ENCODE results near the gene SPAG6. TPM values are rescaled to one million over a fixed set of nuclear protein-coding genes. Genes with fewer than 3 reads are reported as not detected.
"Not testable (repeated sequence)": the region's sequence is repeated elsewhere in the genome, so short reads cannot be mapped to it uniquely, and the experiment has no call there.

Gene SPAG6
- polyA plus RNA-seq, 3 donors: 0.75 to 1.1 (median 0.92) TPM

DNA sequence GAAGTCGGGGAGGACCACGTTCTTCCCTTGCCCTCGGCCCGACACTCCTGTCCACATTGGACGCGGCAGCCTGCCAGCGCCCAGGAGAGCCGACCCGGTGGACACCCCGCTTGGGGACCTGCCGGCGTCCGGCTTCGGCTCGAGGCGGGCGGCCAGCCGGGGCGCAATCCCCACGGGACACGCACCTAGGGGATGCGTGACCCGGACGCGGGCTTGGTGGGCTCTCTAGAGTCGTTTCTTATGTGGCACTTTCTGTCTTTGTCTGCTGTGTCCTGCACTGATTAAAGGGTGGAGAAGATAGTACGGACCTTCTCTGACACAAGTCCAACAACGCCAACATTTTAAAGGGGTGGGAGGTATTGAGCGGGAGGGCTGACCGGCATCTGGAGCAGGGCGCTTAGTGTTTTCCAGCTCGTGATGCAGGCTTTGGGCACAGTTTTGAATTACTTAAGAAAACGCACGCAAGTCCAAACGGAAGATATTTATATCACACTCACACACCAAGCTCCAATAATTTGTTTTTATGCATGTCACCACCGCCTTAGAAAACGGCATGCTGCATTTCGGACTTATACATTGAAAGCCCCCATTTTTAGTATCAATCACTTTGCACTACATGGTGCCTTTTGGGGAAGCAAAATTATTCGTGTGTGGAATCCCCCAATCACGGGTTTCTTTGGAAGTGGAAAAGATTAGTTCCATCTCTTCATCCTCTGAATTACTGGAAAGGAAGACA, 3.9 kb upstream of the SPAG6 start:
- no peak for DNase-seq (ENCODE audit: low read depth in 3 of 3, low spot score in 2 of 3)

DNA sequence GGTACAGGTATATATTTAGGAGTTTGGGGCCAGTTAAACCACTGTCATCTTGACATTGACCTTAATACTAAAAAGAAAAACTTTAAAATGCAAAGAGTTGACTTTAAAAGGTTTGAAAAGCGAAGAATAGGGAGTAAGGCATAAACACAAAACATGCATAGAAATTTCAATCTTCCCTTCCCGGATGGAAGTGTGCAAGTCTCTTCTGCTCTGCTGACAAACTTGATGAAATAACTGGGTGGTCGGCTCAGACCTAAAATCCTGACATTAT, 3.4 kb upstream of the SPAG6 start:
- DNase-seq (ENCODE audit: low read depth in 3 of 3, low spot score in 2 of 3): no peak

DNA sequence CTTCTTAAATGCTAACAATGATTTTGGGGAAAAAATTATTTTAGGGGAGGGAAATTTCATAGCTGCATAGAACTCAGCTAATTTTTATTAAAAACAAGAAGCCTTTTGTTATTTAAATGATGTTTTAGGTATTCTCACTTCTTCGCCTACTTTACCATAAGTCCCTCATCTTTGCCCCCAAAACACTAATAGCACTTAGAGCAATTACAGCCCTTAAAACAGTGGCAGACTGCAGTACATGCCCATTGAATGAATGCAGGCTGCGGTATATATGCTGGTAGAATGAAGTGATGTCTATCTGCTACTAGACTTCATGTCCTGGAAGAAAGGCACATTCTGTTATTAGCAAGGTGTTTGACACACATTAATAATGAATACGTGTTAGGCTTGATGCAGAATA, 2.9 kb upstream of the SPAG6 start:
- DNase-seq (ENCODE audit: low read depth in 3 of 3, low spot score in 2 of 3): no peak

DNA sequence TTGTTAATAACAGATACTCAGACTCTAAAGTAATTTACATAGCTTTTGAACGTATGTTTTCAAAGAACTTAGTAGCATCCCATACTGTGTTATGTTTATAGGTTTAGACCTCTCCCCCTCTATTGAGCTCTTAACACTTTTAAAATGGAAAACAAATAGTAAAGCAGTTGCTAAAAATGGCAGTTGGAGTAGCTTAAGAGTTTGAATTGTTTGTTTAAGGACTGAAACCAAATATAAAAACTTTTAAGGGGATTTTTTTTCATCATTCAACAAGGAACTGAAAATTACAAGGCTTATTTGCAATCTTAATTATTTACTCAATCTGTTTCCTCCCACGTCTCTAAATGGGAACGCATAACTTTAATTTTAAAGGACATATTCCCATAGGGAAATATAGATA, 1.6 kb upstream of the SPAG6 start:
- no peak for DNase-seq (ENCODE audit: low read depth in 3 of 3, low spot score in 2 of 3)

DNA sequence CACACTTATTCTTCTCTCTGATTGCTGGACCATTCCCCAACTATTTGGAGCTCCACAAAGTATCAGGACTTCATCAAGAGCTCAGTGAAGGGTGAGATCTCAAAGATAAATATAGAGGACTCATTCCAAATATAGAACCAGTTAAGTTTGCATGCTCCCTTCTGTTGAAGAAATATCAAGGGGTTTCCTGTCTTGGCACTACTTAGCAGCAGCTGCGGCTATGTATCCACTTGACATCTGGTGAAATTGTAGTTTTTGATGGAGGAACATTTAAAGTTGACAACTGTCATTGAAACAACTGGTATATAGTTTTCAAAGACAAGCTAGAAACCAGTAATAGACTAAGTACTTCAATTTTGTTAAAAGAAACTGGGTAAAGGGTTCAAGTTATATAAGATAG, 1.0 kb upstream of the SPAG6 start:
- DNase-seq (ENCODE audit: low read depth in 3 of 3, low spot score in 2 of 3): no peak

DNA sequence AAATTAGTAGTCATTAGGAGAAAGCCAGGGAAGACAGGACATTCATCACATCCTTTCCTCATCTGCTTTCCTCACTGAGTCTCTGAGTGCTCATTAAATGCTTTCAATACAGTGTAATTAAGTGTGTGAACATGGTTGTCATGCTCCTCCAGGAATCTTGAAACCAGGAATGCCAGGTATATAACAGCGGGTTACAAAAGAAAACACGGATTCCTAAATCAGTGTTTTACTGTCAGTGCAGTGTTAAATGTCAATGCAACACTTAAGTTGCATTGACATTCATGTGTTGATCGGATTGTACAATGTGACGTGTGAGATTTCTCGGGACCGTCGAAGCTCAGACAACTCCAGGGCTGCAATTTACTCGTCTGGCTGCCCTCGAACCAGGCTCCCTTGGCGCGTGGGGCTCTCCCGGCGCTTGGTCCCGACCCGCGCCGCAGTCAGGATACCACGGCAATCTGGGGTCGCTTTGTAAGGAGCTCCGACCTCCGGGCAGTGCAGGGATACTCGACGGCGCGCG, 455 bp upstream of the SPAG6 start:
- DNase-seq (ENCODE audit: low read depth in 3 of 3, low spot score in 2 of 3): no peak

DNA sequence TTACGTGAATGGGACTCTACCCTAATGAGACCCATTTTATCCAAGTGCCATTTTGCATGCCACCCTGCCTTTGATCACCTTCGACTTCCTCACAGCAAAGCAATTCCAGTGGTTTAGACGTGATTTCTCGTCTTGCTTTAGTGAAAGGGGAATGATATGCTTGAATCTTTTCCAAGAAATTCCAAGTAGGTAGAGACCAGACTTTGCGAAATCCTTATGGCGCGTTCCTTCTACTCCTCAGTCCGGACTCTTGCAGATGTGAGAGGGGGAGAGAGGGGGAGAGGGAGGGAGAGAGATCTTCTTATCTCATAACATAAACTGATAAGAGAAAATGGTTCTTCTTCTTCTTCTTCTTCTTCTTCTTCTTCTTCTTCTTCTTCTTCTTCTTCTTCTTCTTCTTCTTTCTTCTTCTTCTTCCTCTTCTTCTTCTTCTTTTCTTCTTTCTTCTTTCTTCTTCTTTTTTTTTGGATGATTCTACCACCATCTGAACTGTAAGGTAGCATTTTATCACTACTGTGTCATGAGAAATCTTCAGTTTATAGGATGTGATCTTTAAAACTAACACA, 883 bp downstream of the SPAG6 start:
- DNase-seq (ENCODE audit: low read depth in 3 of 3, low spot score in 2 of 3): no peak

DNA sequence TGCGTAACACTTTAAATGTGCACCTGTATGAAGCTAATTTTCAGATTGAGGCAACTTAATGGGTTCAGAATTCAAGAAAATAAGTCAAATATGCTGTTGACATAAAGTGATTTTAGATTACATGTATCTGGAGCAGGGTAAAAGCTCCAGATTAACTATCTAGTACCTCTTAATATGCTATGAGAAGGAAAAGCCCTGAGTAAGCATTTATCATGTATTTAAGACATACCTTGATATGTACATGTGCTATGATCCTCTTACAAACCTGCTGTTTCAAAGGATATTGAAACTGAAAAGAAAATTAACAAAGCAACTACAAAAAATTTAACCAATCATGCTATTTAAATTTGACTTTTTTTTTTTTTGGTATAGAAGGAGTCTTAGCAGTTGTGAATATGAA, 4.5 kb downstream of the SPAG6 start:
- DNase-seq (ENCODE audit: low read depth in 3 of 3, low spot score in 2 of 3): no peak

DNA sequence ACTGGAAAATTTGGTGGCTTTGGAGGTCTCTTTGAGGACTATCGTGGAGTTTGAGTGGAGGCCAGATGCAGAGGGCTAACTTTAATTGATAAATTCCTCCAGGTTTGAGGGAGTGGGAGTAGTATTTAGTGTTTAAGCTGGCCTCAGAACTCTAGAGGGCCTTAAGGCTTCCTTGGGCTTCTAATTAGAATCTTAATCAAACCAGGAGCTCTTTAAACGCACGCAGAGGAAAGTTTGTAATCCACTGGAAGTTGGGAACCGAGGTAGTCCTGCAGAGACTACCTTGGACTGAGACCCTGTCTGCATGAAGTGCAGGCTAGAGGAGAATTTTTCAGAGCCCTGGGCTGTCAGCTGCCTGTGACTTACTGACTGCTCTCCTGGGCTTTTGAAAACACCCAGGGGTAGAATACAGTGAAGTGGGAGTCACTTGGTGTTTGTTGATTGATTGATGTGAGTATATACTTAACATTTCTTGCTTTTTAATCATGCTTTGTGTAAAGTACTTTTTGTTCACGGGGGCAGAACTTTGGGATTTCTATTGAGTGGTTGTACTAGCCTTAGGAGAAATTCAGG, 5.9 kb downstream of the SPAG6 start:
- DNase-seq (ENCODE audit: low read depth in 3 of 3, low spot score in 2 of 3): no peak

DNA sequence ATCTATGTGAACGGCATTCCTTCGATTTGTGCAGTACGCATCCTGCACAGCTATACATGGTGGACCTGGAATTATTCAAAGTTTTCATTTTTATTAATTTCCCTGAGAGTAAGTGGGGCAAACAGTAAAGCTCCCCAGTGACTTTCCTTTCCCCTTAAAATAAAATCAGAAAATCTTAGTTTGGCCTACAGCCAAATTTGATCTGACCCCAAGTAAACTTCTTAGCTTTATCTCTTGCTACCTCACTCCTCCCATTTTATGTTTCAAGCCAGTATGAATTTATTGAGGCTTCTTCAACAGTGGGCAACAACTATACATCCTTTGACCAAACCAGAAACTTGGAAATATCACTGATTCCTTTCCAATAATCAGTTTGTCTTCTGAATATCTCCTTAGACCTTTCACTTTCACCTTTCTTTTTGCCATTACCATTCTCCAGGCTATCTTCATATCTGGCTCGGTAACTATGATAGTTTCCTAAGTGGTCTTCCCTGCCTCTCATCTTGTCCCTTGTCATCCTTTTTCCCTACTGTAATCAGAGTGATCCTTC, 11.1 kb downstream of the SPAG6 start:
- no peak for DNase-seq (ENCODE audit: low read depth in 3 of 3, low spot score in 2 of 3)

DNA sequence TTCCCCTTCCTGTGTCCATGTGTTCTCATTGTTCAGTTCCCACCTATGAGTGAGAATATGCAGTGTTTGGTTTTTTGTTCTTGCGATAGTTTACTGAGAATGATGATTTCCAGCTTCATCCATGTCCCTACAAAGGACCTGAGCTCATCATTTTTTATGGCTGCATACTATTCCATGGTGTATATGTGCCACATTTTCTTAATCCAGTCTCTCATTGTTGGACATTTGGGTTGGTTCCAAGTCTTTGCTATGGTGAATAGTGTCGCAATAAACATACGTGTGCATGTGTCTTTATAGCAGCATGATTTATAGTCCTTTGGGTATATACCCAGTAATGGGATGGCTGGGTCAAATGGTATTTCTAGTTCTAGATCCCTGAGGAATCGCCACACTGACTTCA, 12.5 kb downstream of the SPAG6 start:
- DNase-seq (ENCODE audit: low read depth in 3 of 3, low spot score in 2 of 3): not testable (repeated sequence)

DNA sequence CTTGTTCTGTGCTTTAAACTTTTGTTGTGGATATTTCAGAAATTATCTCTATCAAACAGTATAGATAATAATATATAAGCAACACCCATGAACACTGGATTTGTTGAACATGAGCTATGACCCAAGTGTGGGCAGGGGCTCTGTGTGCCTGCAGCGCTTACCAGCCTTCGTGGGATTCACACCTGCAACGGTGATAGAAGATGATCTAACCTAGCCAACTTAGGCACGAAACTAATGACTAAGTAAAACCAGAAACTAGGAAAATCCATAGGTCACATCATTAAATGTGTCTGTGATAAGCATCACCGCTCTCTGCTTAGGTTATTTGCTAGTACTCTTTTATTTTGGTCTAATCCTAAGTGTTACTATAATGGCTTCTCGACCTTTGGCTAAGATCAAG, 18.0 kb downstream of the SPAG6 start:
- DNase-seq (ENCODE audit: low read depth in 3 of 3, low spot score in 2 of 3): no peak

DNA sequence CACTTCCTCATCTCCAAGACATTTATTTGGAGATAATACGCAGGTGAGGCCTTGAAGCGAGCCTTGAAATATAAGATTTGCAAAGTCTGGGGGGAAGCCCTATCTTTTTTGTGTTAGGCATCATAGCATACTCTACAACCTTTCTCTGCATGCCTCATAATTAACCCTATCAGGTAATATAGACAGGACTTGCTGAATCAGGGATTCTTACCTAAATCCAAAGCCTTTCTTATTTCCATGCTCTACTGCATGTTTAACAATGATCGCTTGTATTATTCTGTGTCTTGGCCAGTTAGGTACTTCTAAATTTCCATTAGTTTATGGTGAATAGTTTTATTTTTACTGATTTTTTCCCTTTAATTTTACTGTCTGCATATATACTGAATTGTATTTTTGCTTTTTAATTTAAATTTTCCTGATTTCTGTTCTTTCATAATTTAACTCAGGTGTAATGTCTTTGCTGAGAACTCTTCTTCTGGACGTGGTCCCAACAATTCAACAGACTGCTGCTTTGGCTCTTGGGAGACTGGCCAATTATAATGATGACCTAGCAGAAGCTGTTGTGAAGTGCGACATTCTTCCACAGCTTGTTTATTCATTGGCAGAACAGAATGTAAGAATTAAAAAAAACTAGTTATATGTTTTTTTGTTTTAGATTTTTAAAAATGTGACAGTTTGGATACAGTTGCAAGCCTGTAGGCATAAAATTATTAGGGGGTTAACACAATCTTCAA, 19.3 kb downstream of the SPAG6 start:
- no peak for DNase-seq (ENCODE audit: low read depth in 3 of 3, low spot score in 2 of 3)

DNA sequence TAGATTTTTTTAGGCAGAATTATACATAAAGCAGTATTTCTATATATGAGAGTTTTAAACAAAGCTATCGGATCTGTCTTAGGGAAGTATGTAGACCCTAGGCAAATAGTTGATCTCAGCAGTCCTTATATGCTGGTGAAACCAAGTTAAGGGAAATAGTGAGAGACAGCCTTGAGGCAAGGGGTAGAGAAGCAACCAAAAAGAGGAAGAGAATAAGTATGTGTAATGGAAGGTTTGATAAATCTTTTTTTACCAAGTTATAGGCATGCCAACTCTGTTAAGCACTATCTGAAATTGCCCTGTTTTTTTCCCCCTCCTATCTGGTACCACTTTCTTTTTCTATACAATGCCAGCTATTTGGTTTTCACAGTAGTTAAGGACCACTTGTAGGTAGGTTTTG, 19.9 kb downstream of the SPAG6 start:
- no peak for DNase-seq (ENCODE audit: low read depth in 3 of 3, low spot score in 2 of 3)

DNA sequence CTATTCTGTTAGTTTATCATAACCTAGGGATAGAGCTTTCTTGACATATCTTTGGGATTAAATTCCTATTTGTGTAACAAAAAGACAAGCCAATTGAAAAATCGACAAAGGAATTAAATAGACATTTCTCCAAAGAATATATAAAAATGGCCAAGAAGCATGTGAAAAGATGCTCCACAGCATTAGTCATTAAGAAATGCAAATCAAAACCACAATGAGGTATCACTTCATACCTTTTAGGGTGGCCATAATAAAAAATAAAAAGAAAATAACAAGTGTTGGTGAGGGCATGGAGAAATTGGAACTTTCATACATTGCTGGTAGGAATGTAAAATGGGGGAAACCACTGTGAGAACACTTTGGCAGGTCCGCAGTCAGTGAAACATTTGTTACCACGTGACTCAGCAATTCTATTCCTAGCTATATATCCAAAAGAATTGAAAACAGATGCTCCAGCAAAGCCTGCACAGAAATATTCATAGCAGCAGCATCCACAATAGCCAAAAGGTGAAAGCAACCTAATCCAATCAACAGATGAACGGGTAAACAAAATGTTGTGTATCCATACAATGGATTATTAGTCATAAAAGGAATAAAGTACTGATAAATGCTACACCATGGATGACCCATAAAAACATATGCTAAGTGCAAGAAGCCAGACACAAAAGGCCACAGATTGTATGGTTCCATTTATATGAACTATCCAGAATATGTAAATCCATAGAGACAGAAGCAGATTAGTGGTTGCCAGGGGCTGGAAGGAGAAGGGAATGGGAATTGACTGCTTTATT, 20.5 kb downstream of the SPAG6 start:
- DNase-seq (ENCODE audit: low read depth in 3 of 3, low spot score in 2 of 3): no peak

DNA sequence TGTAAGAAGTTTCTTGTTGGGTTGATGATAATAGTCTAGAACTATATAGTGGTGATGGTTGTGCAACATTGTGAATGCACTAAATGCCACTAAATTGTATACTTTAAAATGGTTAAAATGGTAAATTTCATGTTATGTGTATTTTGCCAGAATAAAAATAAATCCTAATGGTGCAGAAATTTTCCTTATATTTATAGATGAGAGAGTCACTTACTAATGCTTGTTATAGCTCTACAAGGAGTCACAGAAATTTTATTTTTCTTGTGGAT, 21.1 kb downstream of the SPAG6 start:
- DNase-seq (ENCODE audit: low read depth in 3 of 3, low spot score in 2 of 3): no peak

DNA sequence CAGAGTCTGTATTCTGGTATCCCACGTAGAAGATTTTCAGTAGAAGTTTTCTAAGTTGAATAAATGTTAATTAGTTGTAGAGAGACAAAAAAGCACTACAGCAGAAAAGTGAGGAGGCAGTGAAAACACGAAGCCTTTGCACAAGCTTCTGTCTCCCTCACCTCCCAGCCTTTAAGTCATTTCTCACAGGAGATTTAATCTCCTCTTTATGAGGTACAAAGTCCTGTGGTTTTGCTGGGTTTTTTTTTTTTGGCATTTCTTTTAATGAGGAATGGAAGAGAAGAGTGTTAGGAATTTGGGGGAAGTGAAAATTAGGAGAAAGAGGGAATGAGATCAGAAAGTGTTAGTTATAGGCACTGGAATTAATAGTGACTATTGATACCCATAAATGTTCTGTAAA, 21.5 kb downstream of the SPAG6 start:
- DNase-seq (ENCODE audit: low read depth in 3 of 3, low spot score in 2 of 3): no peak

DNA sequence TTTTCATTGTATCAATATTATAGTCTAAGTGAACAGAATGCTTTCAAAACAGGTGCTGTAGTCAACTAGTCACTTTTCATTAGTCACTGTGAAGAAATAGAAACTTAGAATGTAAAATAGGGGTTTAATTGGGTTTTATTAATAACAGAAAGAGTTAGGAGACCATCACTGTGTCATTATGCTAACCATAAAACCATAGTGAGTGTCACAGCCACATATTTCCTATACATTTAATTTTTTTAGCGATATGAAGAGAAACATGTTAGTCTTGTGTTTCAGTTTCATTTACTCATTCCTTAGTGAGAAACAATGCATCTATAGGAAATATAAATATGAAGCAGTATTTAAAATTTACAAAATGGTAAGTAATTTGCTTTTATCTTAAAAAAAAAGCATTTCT, 22.2 kb downstream of the SPAG6 start:
- DNase-seq (ENCODE audit: low read depth in 3 of 3, low spot score in 2 of 3): no peak

DNA sequence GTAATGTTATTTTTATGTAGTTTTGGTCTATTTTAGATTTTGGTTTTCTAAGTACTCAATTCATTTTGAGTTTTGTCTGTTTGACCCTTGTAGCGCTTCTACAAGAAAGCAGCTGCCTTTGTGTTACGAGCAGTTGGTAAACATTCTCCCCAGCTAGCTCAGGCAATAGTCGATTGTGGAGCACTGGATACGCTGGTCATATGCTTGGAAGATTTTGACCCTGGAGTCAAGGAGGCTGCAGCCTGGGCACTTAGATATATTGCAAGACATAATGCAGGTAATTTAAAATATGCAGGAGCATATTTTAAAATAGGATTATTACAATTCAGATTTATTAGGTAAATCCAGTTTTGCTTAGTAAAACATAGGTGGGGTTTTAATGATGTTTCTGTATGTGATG, 23.1 kb downstream of the SPAG6 start:
- DNase-seq (ENCODE audit: low read depth in 3 of 3, low spot score in 2 of 3): no peak

DNA sequence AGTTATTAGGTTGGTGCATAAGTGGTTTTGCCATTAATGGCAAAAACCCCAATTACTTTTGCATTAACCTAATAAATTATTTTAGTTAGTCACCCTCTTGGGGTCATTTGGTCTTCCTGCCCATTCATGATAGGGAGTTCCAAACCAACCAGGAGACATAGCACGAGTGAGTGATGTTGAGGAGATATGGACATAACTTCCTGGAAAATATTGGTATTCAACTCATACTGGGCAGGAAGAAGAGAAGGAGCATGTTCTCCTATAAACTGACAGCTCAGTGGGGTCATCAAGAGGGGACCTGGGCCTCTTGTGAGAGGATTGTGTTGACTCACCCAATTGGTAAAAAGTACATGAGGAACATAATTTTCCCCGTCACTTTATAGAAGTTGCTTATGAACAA, 23.7 kb downstream of the SPAG6 start:
- no peak for DNase-seq (ENCODE audit: low read depth in 3 of 3, low spot score in 2 of 3)

DNA sequence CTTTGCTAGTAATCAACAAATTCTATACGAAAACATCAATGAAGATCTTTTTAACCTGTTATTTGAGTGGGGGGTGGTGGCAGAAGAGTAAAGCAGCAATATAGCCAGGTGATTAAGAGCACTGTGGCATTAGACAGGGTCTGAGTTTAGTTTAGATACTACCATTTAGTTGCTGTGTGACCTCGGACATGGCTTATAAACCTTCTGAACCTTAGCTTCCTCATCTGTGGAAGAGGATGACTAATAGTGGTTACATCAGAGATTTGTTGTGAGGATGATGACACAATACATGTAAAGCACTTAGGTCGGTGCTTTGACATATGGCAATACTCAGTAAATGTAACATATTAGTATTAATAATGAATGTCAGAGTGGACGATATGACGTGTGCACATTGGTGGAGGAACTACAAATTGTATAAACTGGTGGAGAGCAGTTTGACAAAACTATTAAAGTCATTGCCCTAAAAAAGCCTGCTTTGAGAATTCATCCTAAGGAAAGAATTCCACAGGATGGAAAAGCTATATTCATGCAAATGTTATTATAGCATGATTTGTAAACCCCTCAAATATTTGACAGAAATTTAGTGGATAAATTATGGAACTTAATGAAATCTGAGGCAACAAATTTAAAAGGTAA, 24.3 kb downstream of the SPAG6 start:
- no peak for DNase-seq (ENCODE audit: low read depth in 3 of 3, low spot score in 2 of 3)
